Endothelial cell of umbilical vein (primary cell): Measurements from ENCODE around the gene DNAH3. TPM values are rescaled to one million over a fixed set of nuclear protein-coding genes. Genes with fewer than 3 reads are reported as not detected.

ENCODE experiments used
- BruUV-seq: library from RNA; stranded (reverse); fragments of 400-500 nt; replicated peaks from 2 replicates; lab custom pipeline; 2021; lab: Mats Ljungman, UMichigan
- CTCF ChIA-PET: fragments of 300-600, 350-600 bp; sonication (Branson Sonifier 250); formaldehyde crosslinking; loops from one replicate; lab custom pipeline; 2021; ENCODE audit warnings: antibody characterized with exemption, inconsistent platforms; lab: Charles Lee
- POLR2A ChIA-PET: fragments of 300-600, 350-600 bp; sonication (Branson Sonifier 250); formaldehyde crosslinking; loops from one replicate; lab custom pipeline; 2021; ENCODE audit warnings: antibody characterized with exemption, inconsistent platforms; lab: Charles Lee
- DNase-seq: peaks from one replicate; pipeline ENCODE4 v3.0.0-alpha.2; 2011; ENCODE audit warnings: low read depth, low spot score
- FAIRE-seq: peaks from 2 replicates; lab custom pipeline; 2011; peaks lifted over from hg19 to GRCh38; lab: Jason Lieb, UNC
- H2AFZ ChIP-seq: 2 replicates; pipeline ENCODE4 v1.6.0; 2012; ENCODE audit warnings: low read depth, low read length, control low read depth, inconsistent platforms
- H3K27ac ChIP-seq: 2 replicates; pipeline ENCODE4 v1.5.1; 2011; ENCODE audit warnings: low read depth, mild to moderate bottlenecking, control low read depth, low read length, moderate library complexity; ENCODE audit not compliant: insufficient read depth
- H3K27me3 ChIP-seq, 2 experiments: 2 replicates each; pipeline versions ENCODE4 v1.6.0 to v1.6.1; 2011; ENCODE audit warnings: low read length in 2 of 2, mixed read lengths in 1 of 2; ENCODE audit not compliant: control insufficient read depth in 2 of 2, insufficient read depth in 2 of 2
- H3K36me3 ChIP-seq, 2 experiments: 2 replicates in 1 of 2; 3 replicates in 1 of 2; pipeline ENCODE4 v1.5.1; 2011; ENCODE audit warnings: low read length in 2 of 2, mild to moderate bottlenecking in 1 of 2, moderate library complexity in 1 of 2; ENCODE audit not compliant: control insufficient read depth in 2 of 2, insufficient read depth in 2 of 2; ENCODE audit errors: extremely low read depth in 1 of 2
- H3K4me1 ChIP-seq: 3 replicates; pipeline ENCODE4 v1.5.1; 2011; ENCODE audit warnings: mild to moderate bottlenecking, low read length; ENCODE audit not compliant: control insufficient read depth, insufficient read depth; ENCODE audit errors: extremely low read depth
- H3K4me2 ChIP-seq: 2 replicates; pipeline ENCODE4 v1.6.1; 2011; ENCODE audit warnings: low read length, control low read depth, mixed read lengths; ENCODE audit not compliant: insufficient read depth
- H3K4me3 ChIP-seq, 3 experiments: fragments of 200-600 bp in 1 of 3; sonication (generic), shearing (Covaris generic) in 1 of 3; replicated peaks in 1 of 3; 2 replicates each; pipeline ENCODE4 v1.5.1; 2011 to 2016; ENCODE audit warnings: control low read depth in 3 of 3, low read length in 3 of 3, mild to moderate bottlenecking in 2 of 3, inconsistent platforms in 1 of 3, low read depth in 1 of 3, moderate library complexity in 1 of 3; ENCODE audit not compliant: insufficient read depth in 1 of 3
- H3K79me2 ChIP-seq: 2 replicates; pipeline ENCODE4 v1.6.0; 2012; ENCODE audit warnings: low read length, inconsistent platforms; ENCODE audit not compliant: control insufficient read depth, insufficient read depth
- H3K9ac ChIP-seq: replicated peaks from 2 replicates; pipeline ENCODE3; 2011; ENCODE audit warnings: low read length, control low read depth; ENCODE audit not compliant: insufficient read depth; ENCODE audit errors: extremely low read depth
- H3K9me1 ChIP-seq: replicated peaks from 3 replicates; pipeline ENCODE4 v1.6.0; 2011; ENCODE audit warnings: mild to moderate bottlenecking, low read length; ENCODE audit not compliant: control insufficient read depth, insufficient read depth; ENCODE audit errors: extremely low read depth
- H3K9me3 ChIP-seq: replicated peaks from 2 replicates; pipeline ENCODE4 v1.5.1; 2012; ENCODE audit warnings: low read length, inconsistent platforms; ENCODE audit not compliant: control insufficient read depth, insufficient read depth
- H4K20me1 ChIP-seq: replicated peaks from 2 replicates; pipeline ENCODE3; 2011; ENCODE audit warnings: mild to moderate bottlenecking, low read length; ENCODE audit not compliant: control insufficient read depth, insufficient read depth; ENCODE audit errors: extremely low read depth
- EZH2 ChIP-seq: IDR thresholded peaks from 2 replicates; pipeline ENCODE4 v1.6.1; 2012; ENCODE audit warnings: borderline replicate concordance, low read depth, mild to moderate bottlenecking, moderate library complexity, low read length, inconsistent platforms; ENCODE audit not compliant: severe bottlenecking
- FOS ChIP-seq: IDR thresholded peaks from 2 replicates; pipeline ENCODE4 v1.6.1; 2011; ENCODE audit warnings: mild to moderate bottlenecking, low read length, moderate library complexity, borderline replicate concordance; ENCODE audit not compliant: insufficient read depth
- JUN ChIP-seq: IDR thresholded peaks from 2 replicates; pipeline ENCODE4 v1.6.1; 2011; ENCODE audit warnings: borderline replicate concordance, low read depth; ENCODE audit not compliant: insufficient read length, insufficient read depth
- MYC ChIP-seq: IDR thresholded peaks from one replicate; pipeline ENCODE4 v1.6.1; 2011; ENCODE audit warnings: mild to moderate bottlenecking, low read depth, low read length
- POLR2A ChIP-seq: IDR thresholded peaks from 2 replicates; pipeline ENCODE4 v1.6.1; 2012; ENCODE audit warnings: low read depth, mild to moderate bottlenecking, control low read depth, low read length
- POLR2AphosphoS5 ChIP-seq: IDR thresholded peaks from 2 replicates; pipeline ENCODE4 v1.6.1; 2012; ENCODE audit warnings: low read depth, mild to moderate bottlenecking, control low read depth, low read length, moderate library complexity; ENCODE audit not compliant: insufficient read depth
- dilution Hi-C: fragments of 300-500 bp; cut with MboI; formaldehyde crosslinking; loops from one replicate; pipeline ENCODE4 v1.15.0; 2019; ENCODE audit warnings: low sequenced_read_pairs; ENCODE audit not compliant: extremely low pct_ligation_motif_present
- intact Hi-C: fragments of 100-400 bp; cut with micrococcal nuclease; formaldehyde crosslinking; loops from one replicate; pipeline ENCODE4 v1.10.0; 2022
- polyA plus RNA-seq, 4 experiments: library from polyadenylated mRNA; depleted of rRNA in 3 of 4; stranded (reverse) in 3 of 4; unstranded in 1 of 4; fragments of >200 nt; gene quantifications; 2 replicates each; pipeline versions ENCODE4 v1.2.1 to v1.2.3, GENCODE V29; 2011 to 2012; ENCODE audit warnings: missing spikeins in 1 of 4
- total RNA-seq: library from RNA; stranded (reverse); gene quantifications from 2 replicates; pipeline ENCODE4 v1.2.3, GENCODE V29; 2021
- TF ChIP-seq, protein P1 (sequence below), 2 donors: IDR thresholded peaks; 1 replicate in 1 of 2; 2 replicates in 1 of 2; pipeline ENCODE4 v1.5.1; 2011; ENCODE audit warnings: low read length in 2 of 2, mild to moderate bottlenecking in 2 of 2, moderate library complexity in 2 of 2, control low read depth in 1 of 2, inconsistent platforms in 1 of 2, low read depth in 1 of 2; ENCODE audit not compliant: insufficient read depth in 1 of 2; ENCODE audit errors: extremely low read depth in 1 of 2
- TF ChIP-seq, protein P2 (sequence below): IDR thresholded peaks from 2 replicates; pipeline ENCODE4 v1.6.1; 2011; ENCODE audit not compliant: insufficient read depth, insufficient read length

The DNAH3 gene
- total and polyA plus RNA-seq, 2 donors (not counting 3 experiments of a cell fraction or from before 2014, with no cell fraction given), result not detected

DNA sequence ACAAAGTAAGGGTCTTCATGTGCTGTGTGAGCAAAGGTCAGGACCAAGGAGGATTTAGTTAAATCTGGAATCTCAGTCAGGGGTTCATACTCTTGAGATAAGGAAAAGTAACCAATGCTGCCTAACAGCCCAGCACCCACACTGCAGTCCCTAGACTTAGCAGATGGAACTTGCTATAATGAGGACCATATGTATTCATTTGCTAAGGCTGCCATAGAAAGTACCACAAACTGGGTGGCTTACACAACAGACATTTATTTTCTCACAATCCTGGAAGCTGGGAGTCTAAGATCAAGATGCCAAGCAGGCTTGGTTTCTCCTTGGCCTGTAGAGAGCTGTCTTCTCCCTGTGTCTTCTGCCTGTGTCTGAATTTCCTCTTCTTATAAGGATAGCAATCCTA lies 40.0 kb upstream of the DNAH3 start:
- BruUV-seq, result no TSS peak
- dilution Hi-C loops, result no loop called here
- Histone ChIP-seq H3K27me3 (peaks cover 10 to 12% of the 10 kb centered on the region in 2 experiments), H3K9me3 (no peaks in the 10 kb centered on the region), H3K4me3 (no peak overlapping the region), H3K36me3 (no peaks in the 10 kb centered on the region), H3K4me1 (peaks cover 11% of the 10 kb centered on the region), H3K79me2 (no peaks in the 10 kb centered on the region), H3K9ac (no peak overlapping the region), H3K9me1 (no peaks in the 10 kb centered on the region), H3K27ac (no peak overlapping the region), H4K20me1 (no peaks in the 10 kb centered on the region), H3K4me2 (no peak overlapping the region), H2AFZ (no peak overlapping the region)
- CTCF ChIA-PET, result interaction anchor here (5.8 kb wide), 1 partner anchor 111 kb away, joined by 132 read pairs; no protein-coding TSS in a partner anchor
- TF ChIP-seq POLR2A (no peak), POLR2AphosphoS5 (no peak), JUN (no peak), MYC (no peak), FOS (no peak), EZH2 (no peak)
- TF ChIP-seq, protein P1, sequence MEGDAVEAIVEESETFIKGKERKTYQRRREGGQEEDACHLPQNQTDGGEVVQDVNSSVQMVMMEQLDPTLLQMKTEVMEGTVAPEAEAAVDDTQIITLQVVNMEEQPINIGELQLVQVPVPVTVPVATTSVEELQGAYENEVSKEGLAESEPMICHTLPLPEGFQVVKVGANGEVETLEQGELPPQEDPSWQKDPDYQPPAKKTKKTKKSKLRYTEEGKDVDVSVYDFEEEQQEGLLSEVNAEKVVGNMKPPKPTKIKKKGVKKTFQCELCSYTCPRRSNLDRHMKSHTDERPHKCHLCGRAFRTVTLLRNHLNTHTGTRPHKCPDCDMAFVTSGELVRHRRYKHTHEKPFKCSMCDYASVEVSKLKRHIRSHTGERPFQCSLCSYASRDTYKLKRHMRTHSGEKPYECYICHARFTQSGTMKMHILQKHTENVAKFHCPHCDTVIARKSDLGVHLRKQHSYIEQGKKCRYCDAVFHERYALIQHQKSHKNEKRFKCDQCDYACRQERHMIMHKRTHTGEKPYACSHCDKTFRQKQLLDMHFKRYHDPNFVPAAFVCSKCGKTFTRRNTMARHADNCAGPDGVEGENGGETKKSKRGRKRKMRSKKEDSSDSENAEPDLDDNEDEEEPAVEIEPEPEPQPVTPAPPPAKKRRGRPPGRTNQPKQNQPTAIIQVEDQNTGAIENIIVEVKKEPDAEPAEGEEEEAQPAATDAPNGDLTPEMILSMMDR (IDR thresholded peaks at IDR 0.05; ENCODE audit: extremely low read depth in 1 of 2, insufficient read depth in 1 of 2, low read depth in 1 of 2, low read length in 2 of 2), result no peak
- TF ChIP-seq, protein P2, sequence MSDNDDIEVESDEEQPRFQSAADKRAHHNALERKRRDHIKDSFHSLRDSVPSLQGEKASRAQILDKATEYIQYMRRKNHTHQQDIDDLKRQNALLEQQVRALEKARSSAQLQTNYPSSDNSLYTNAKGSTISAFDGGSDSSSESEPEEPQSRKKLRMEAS, result no peak
- FAIRE-seq (no peak), DNase-seq (no peak)
- intact Hi-C loops, result no loop called here
- POLR2A ChIA-PET, result no interaction called here
